Measurements from ENCODE around the gene NSUN4. TPM values are rescaled to one million over a fixed set of nuclear protein-coding genes. Genes with fewer than 3 reads are reported as not detected.

Gene NSUN4
- total and polyA plus RNA-seq, 10 of the 15 experiments (the other 5 are each of a cell fraction or from before 2014, with no cell fraction given): 22.1 to 80.2 (median 29.6) TPM

GRCh38 chr1:46303038-46303871, 37.4 kb upstream of the NSUN4 start, which contains the start of the genes LRRC41 and UQCRH (continued):
- no peak for TF ChIP-seq IRF4 (IDR thresholded peaks at IDR 0.05; ENCODE audit: low read depth, low read length)
- TF ChIP-seq GATAD2B (conservative IDR thresholded peaks at IDR 0.05; ENCODE audit: low read depth): no peak
- no peak; the same call in 1 of the 2 replicates for TF ChIP-seq RCOR1 (conservative IDR thresholded peaks at IDR 0.05; ENCODE audit: low read depth, low read length)
- peak; percentile 95; the same call in 1 of the 2 replicates for TF ChIP-seq STAT1 (conservative IDR thresholded peaks at IDR 0.05)
- TF ChIP-seq E2F8 (IDR thresholded peaks at IDR 0.05; ENCODE audit: low read depth, partially characterized antibody): peak; percentile 88
- TF ChIP-seq NFIC (IDR thresholded peaks at IDR 0.05; ENCODE audit: low read depth, low read length): peak; percentile 57; the same call in 1 of the 2 replicates
- no peak for TF ChIP-seq ASH2L (IDR thresholded peaks at IDR 0.05; ENCODE audit: borderline replicate concordance, low read depth)
- no peak for TF ChIP-seq RAD21 (IDR thresholded peaks at IDR 0.05; ENCODE audit: insufficient read depth, low read depth, low read length)
- TF ChIP-seq EGR1 (IDR thresholded peaks at IDR 0.05; ENCODE audit: borderline replicate concordance in 1 of 2, low read depth in 2 of 2, low read length in 2 of 2): peak in 1 of 2 experiments; percentile 1; a peak in 1 of 3 replicates
- TF ChIP-seq TCF3 (IDR thresholded peaks at IDR 0.05; ENCODE audit: borderline replicate concordance, insufficient read depth, low read depth, low read length): 0 out of 2 replicates have a peak, but pooled peaks have one; percentile 27
- TF ChIP-seq CBFB (IDR thresholded peaks at IDR 0.05; ENCODE audit: low read depth): peak; percentile 56; the same call in 1 of the 2 replicates
- TF ChIP-seq NR2C1 (IDR thresholded peaks at IDR 0.05): peak; percentile 91
- TF ChIP-seq PKNOX1 (IDR thresholded peaks at IDR 0.05): peak; percentile 64
- peak; percentile 27 for TF ChIP-seq MYC (IDR thresholded peaks at IDR 0.05; ENCODE audit: insufficient read depth, insufficient read length, insufficient replicate concordance, low read length, severe bottlenecking)
- no peak for TF ChIP-seq LARP7 (IDR thresholded peaks at IDR 0.05)
- TF ChIP-seq KDM1A (IDR thresholded peaks at IDR 0.05; ENCODE audit: borderline replicate concordance): no peak
- TF ChIP-seq BHLHE40 (IDR thresholded peaks at IDR 0.05; ENCODE audit: borderline replicate concordance in 1 of 2, low read depth in 2 of 2, low read length in 1 of 2): peak; percentile 96 to 98
- TF ChIP-seq SP1 (IDR thresholded peaks at IDR 0.05; ENCODE audit: low read depth, low read length): peak; percentile 61
- no peak for TF ChIP-seq ATF3 (IDR thresholded peaks at IDR 0.05; ENCODE audit: borderline replicate concordance, extremely low read depth, low read depth, low read length)
- peak; percentile 99 for TF ChIP-seq FOXK2 (IDR thresholded peaks at IDR 0.05)
- TF ChIP-seq ATF7 (IDR thresholded peaks at IDR 0.05; ENCODE audit: low read depth): peak; percentile 100
- no peak for TF ChIP-seq SMARCA5 (IDR thresholded peaks at IDR 0.05)
- 0 out of 6 replicates have a peak, but pooled peaks of 1 of the 3 experiments have one; percentile 1 for TF ChIP-seq CTCF (IDR thresholded peaks at IDR 0.05 in 2 of 3, conservative IDR thresholded peaks at IDR 0.05 in 1 of 3; ENCODE audit: control insufficient read depth in 2 of 3, extremely low read depth in 1 of 3, insufficient read depth in 1 of 3, low read depth in 3 of 3, low read length in 3 of 3)
- TF ChIP-seq CHD2 (IDR thresholded peaks at IDR 0.05; ENCODE audit: borderline replicate concordance, low read depth, low read length): no peak

Measured in GM12878 (cell line).